HepG2 (cell line): ENCODE data around the gene FAM222A. TPM values are rescaled to one million over a fixed set of nuclear protein-coding genes. Genes with fewer than 3 reads are reported as not detected.

Experiments
- AKAP8 ChIP-seq: sonication (generic); formaldehyde crosslinking; IDR thresholded peaks from 2 replicates; pipeline ENCODE4 v1.5.1; 2020; ENCODE audit warnings: mild to moderate bottlenecking, missing genetic modification reagents
- BCL6 ChIP-seq: IDR thresholded peaks from 2 replicates; pipeline ENCODE4 v1.6.1; 2016; ENCODE audit warnings: missing genetic modification reagents, missing compliant biosample characterization
- FOXK1 ChIP-seq: sonication (generic); formaldehyde crosslinking; IDR thresholded peaks from 2 replicates; pipeline ENCODE4 v1.4.0; 2020; ENCODE audit warnings: low read depth, missing genetic modification reagents, borderline replicate concordance
- GABPB1 ChIP-seq: IDR thresholded peaks from 2 replicates; pipeline ENCODE4 v1.6.1; 2016; ENCODE audit warnings: mild to moderate bottlenecking, missing genetic modification reagents, moderate library complexity, missing compliant biosample characterization
- HINFP ChIP-seq: sonication (generic); formaldehyde crosslinking; IDR thresholded peaks from 2 replicates; pipeline ENCODE4 v1.4.0; 2020; ENCODE audit warnings: low read depth, mild to moderate bottlenecking, missing genetic modification reagents
- KDM3A ChIP-seq: IDR thresholded peaks from 2 replicates; pipeline ENCODE4 v1.6.1; 2018; ENCODE audit warnings: low read depth, missing compliant biosample characterization
- MIER3 ChIP-seq: IDR thresholded peaks from 2 replicates; pipeline ENCODE4 v1.6.1; 2016; ENCODE audit warnings: missing compliant biosample characterization, borderline replicate concordance
- NAIF1 ChIP-seq: sonication (generic); formaldehyde crosslinking; IDR thresholded peaks from 2 replicates; pipeline ENCODE4 v1.5.0; 2020; ENCODE audit warnings: mild to moderate bottlenecking, missing genetic modification reagents, borderline replicate concordance
- NRL ChIP-seq: sonication (generic); formaldehyde crosslinking; IDR thresholded peaks from 2 replicates; pipeline ENCODE4 v1.5.0; 2020; ENCODE audit warnings: missing genetic modification reagents, mild to moderate bottlenecking, moderate library complexity, borderline replicate concordance
- PAF1 ChIP-seq: IDR thresholded peaks from 2 replicates; pipeline ENCODE4 v1.6.1; 2016; ENCODE audit warnings: missing genetic modification reagents, missing compliant biosample characterization
- RFX1 ChIP-seq: fragments of 450-650 bp; IDR thresholded peaks from 2 replicates; pipeline ENCODE4 v1.6.1; 2017
- SIX1 ChIP-seq: sonication (generic); formaldehyde crosslinking; IDR thresholded peaks from 2 replicates; pipeline ENCODE4 v1.4.0; 2020; ENCODE audit warnings: missing genetic modification reagents, borderline replicate concordance
- SP1 ChIP-seq, 2 experiments: fragments of 450-650 bp in 1 of 2; sonication (generic) in 1 of 2; formaldehyde crosslinking in 1 of 2; IDR thresholded peaks; 2 replicates each; pipeline versions ENCODE4 v1.4.0 to v1.6.1; 2016 to 2020; ENCODE audit warnings: missing genetic modification reagents in 1 of 2
- TRAFD1 ChIP-seq: sonication (generic); formaldehyde crosslinking; IDR thresholded peaks from 2 replicates; pipeline ENCODE4 v1.5.1; 2020; ENCODE audit warnings: missing genetic modification reagents, mild to moderate bottlenecking, borderline replicate concordance
- YEATS2 ChIP-seq: sonication (generic); formaldehyde crosslinking; IDR thresholded peaks from 2 replicates; pipeline ENCODE4 v1.4.0; 2020; ENCODE audit warnings: missing genetic modification reagents, borderline replicate concordance
- ZBTB43 ChIP-seq: sonication (generic); formaldehyde crosslinking; conservative IDR thresholded peaks from 2 replicates; pipeline ENCODE4 v1.4.0; 2020; ENCODE audit warnings: missing genetic modification reagents
- ZFP37 ChIP-seq: sonication (generic); formaldehyde crosslinking; IDR thresholded peaks from 2 replicates; pipeline ENCODE4 v1.4.0; 2020; ENCODE audit warnings: missing genetic modification reagents, borderline replicate concordance
- ZNF264 ChIP-seq: sonication (generic); formaldehyde crosslinking; IDR thresholded peaks from 2 replicates; pipeline ENCODE4 v1.4.0; 2020; ENCODE audit warnings: missing genetic modification reagents
- ZNF331 ChIP-seq: sonication (generic); formaldehyde crosslinking; IDR thresholded peaks from 2 replicates; pipeline ENCODE4 v1.4.0; 2020; ENCODE audit warnings: missing genetic modification reagents
- ZNF580 ChIP-seq: IDR thresholded peaks from 2 replicates; pipeline ENCODE4 v1.6.1; 2016; ENCODE audit warnings: low read depth, borderline replicate concordance
- ZNF790 ChIP-seq: sonication (generic); formaldehyde crosslinking; IDR thresholded peaks from 2 replicates; pipeline ENCODE4 v1.8.0; 2022; ENCODE audit warnings: missing genetic modification reagents, mild to moderate bottlenecking, borderline replicate concordance
- polyA plus RNA-seq, 8 experiments: library from polyadenylated mRNA; depleted of rRNA in 3 of 8; stranded (reverse) in 7 of 8; unstranded in 1 of 8; fragments of >200 nt; fragmentation: Illumina TruSeq in 4 of 8; extraction: Trizol in 4 of 8; gene quantifications; 2 replicates each; pipeline versions ENCODE4 v1.2.1 to v1.2.3, GENCODE V29; 2011 to 2016; ENCODE audit warnings: low read depth in 4 of 8, missing spikeins in 1 of 8, mixed read lengths in 1 of 8; ENCODE audit not compliant: insufficient read depth in 1 of 8
- total RNA-seq, 5 experiments: library from RNA; depleted of rRNA; stranded (reverse); fragments of >200 nt; fragmentation: Illumina TruSeq; extraction: Trizol; gene quantifications; 2 replicates each; pipeline ENCODE4 v1.2.3, GENCODE V29; 2016; ENCODE audit warnings: low read depth in 1 of 5

FAM222A gene
- total and polyA plus RNA-seq, 2 of the 13 experiments (the other 11 are each of a cell fraction or from before 2014, with no cell fraction given), result 2.7 to 9.6 TPM

GRCh38 chr12:109741970-109742703 is 28.5 kb downstream of the FAM222A start (continued):
- TF ChIP-seq AKAP8 (CRISPR knock-in tag), result 0 out of 2 replicates have a peak, but pooled peaks have one; percentile 55
- TF ChIP-seq RFX1, result no peak
- TF ChIP-seq TRAFD1 (CRISPR knock-in tag), result no peak
- 0 out of 2 replicates have a peak, but pooled peaks have one; percentile 47 for TF ChIP-seq HINFP (CRISPR knock-in tag)
- no peak for TF ChIP-seq SIX1 (CRISPR knock-in tag)
- TF ChIP-seq NRL (CRISPR knock-in tag), result no peak
- TF ChIP-seq NAIF1, result no peak
- TF ChIP-seq PAF1 (CRISPR knock-in tag), result no peak
- peak; percentile 36; the same call in 1 of the 2 replicates for TF ChIP-seq GABPB1 (CRISPR knock-in tag)
- peak; percentile 77; the same call in 1 of the 2 replicates for TF ChIP-seq ZNF331 (CRISPR knock-in tag)
- peak; percentile 89 for TF ChIP-seq ZBTB43 (CRISPR knock-in tag)
- peak; percentile 27; the same call in 1 of the 2 replicates for TF ChIP-seq MIER3 (CRISPR knock-in tag)
- TF ChIP-seq KDM3A, result 0 out of 2 replicates have a peak, but pooled peaks have one; percentile 33
- peak; percentile 34; the same call in 1 of the 2 replicates for TF ChIP-seq BCL6
- TF ChIP-seq YEATS2 (CRISPR knock-in tag), result peak; percentile 42; the same call in 1 of the 2 replicates
- TF ChIP-seq ZNF264 (CRISPR knock-in tag), result peak; percentile 54; the same call in 1 of the 2 replicates
- TF ChIP-seq ZFP37 (CRISPR knock-in tag), result 0 out of 2 replicates have a peak, but pooled peaks have one; percentile 23
- peak; percentile 67; the same call in 1 of the 2 replicates for TF ChIP-seq ZNF580
- TF ChIP-seq FOXK1, result no peak
- no peak for TF ChIP-seq SP1 (IDR thresholded peaks at IDR 0.05)
- 0 out of 2 replicates have a peak, but pooled peaks have one; percentile 39 for TF ChIP-seq SP1 (CRISPR knock-in tag; IDR thresholded peaks at IDR 0.05)
- no peak for TF ChIP-seq ZNF790 (CRISPR knock-in tag)
